Nucleus accumbens (tissue), 56 donors: ENCODE measurements around the gene EPO.
A peak's percentile ranks its signal among the peaks of the same experiment; 100 is the strongest.

Experiments
- DNase-seq, 56 donors: peaks; one replicate each; lab custom pipeline; 2025; lab: John Stamatoyannopoulos, UW

The EPO gene

GRCh38 chr7:100682228-100682741 is 38.0 kb upstream of the EPO start:
- peak in 12 of 56 donors; percentile 4 to 49 (median 28) for DNase-seq

GRCh38 chr7:100682991-100683658 is 37.1 kb upstream of the EPO start:
- peak in 1 of 56 donors; percentile 11 for DNase-seq

GRCh38 chr7:100683659-100684533 is 36.4 kb upstream of the EPO start:
- peak in 1 of 56 donors; percentile 5 for DNase-seq

- no peak for DNase-seq
Measured at GRCh38 chr7:100684534-100685042, 35.7 kb upstream of the EPO start.

- no peak for DNase-seq
Measured at GRCh38 chr7:100685049-100685605, 35.1 kb upstream of the EPO start.

GRCh38 chr7:100685631-100686145 is 34.6 kb upstream of the EPO start:
- no peak for DNase-seq

GRCh38 chr7:100686201-100686821 is 34.0 kb upstream of the EPO start:
- no peak for DNase-seq

GRCh38 chr7:100686822-100687211 is 33.5 kb upstream of the EPO start:
- no peak for DNase-seq

GRCh38 chr7:100687261-100687660 is 33.0 kb upstream of the EPO start:
- no peak for DNase-seq

GRCh38 chr7:100687751-100688300 is 32.4 kb upstream of the EPO start:
- DNase-seq: no peak

GRCh38 chr7:100688326-100688860 is 31.9 kb upstream of the EPO start:
- DNase-seq: no peak

- no peak for DNase-seq
Measured at GRCh38 chr7:100689230-100690135, 30.8 kb upstream of the EPO start.

GRCh38 chr7:100691676-100692577 is 28.3 kb upstream of the EPO start:
- peak in 51 of 56 donors; percentile 15 to 88 (median 64) for DNase-seq

- DNase-seq: no peak
Measured at GRCh38 chr7:100692578-100692961, 27.7 kb upstream of the EPO start.

GRCh38 chr7:100693312-100694097 is 26.8 kb upstream of the EPO start:
- DNase-seq: peak in 2 of 56 donors; percentile 9 to 31

GRCh38 chr7:100694098-100694745 is 26.0 kb upstream of the EPO start, which contains the start of gene GIGYF1:
GIGYF1 (minus strand) TSS chr7:100694250; CDS start chr7:100688238, 6,012 bp downstream.
- DNase-seq: peak in 50 of 56 donors; percentile 19 to 81 (median 68)
